Bronchial epithelial cell (primary cell): ENCODE measurements around the gene CDH13. TPM values are rescaled to one million over a fixed set of nuclear protein-coding genes. Genes with fewer than 3 reads are reported as not detected.

Experiments used
- DNase-seq: peaks from one replicate; pipeline ENCODE4 v3.0.0-alpha.2; 2010; ENCODE audit warnings: low read depth
- FAIRE-seq: peaks from 2 replicates; lab custom pipeline; 2011; peaks lifted over from hg19 to GRCh38; lab: Jason Lieb, UNC
- H3K27me3 ChIP-seq: 2 replicates; pipeline ENCODE4 v1.5.1; 2011; ENCODE audit warnings: low read length; ENCODE audit not compliant: control insufficient read depth, insufficient read depth
- H3K36me3 ChIP-seq: 2 replicates; pipeline ENCODE4 v1.5.1; 2011; ENCODE audit warnings: low read length; ENCODE audit not compliant: control insufficient read depth, insufficient read depth
- H3K4me3 ChIP-seq: 2 replicates; pipeline ENCODE4 v1.5.1; 2011; ENCODE audit warnings: mild to moderate bottlenecking, low read depth, low read length, control low read depth
- CTCF ChIP-seq: IDR thresholded peaks from 2 replicates; pipeline ENCODE4 v1.5.1; 2011; ENCODE audit warnings: mild to moderate bottlenecking, moderate library complexity, low read length, control low read depth, inconsistent platforms; ENCODE audit not compliant: insufficient read depth, severe bottlenecking
- total RNA-seq: library from RNA; depleted of rRNA; stranded (reverse); fragments of >200 nt; gene quantifications from 2 replicates; pipeline ENCODE4 v1.2.1, GENCODE V29; 2014

The CDH13 gene
- total RNA-seq, 1 donor from 2014 or later = 31.3 TPM

GRCh38 chr16:82767198-82767597 lies 140.4 kb downstream of the CDH13 start:
- FAIRE-seq (no peak), DNase-seq (no peak)
- Histone ChIP-seq H3K27me3 (no peaks in the 10 kb centered on the region), H3K36me3 (no peaks in the 10 kb centered on the region), H3K4me3 (no peak overlapping the region)
- no peak for TF ChIP-seq CTCF

DNA sequence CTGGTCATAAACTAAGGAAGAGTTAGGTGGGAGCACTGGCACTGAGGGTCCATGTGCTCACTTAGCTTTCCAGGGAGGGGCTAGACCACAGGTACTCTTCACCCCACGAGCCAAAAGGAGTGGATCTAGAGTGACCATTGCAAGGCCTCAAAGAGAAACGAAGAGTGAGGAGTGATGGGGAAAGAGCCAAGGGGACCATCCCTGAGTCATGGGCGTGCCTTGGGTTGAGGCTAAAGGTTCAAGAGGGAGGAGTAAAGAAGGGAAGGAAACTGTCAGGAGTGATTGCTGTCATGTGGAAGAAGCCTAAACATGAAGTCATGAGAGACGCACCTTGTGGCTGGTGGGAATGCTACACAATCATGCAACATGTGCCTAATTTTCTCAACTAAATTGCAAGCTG lies 141.0 kb downstream of the CDH13 start:
- H3K36me3 ChIP-seq = no peaks in the 10 kb centered on the region
- H3K27me3 ChIP-seq = no peaks in the 10 kb centered on the region
- DNase-seq (no peak), FAIRE-seq (peak; percentile 36)
- no peak overlapping the region for H3K4me3 ChIP-seq
- no peak for TF ChIP-seq CTCF

DNA sequence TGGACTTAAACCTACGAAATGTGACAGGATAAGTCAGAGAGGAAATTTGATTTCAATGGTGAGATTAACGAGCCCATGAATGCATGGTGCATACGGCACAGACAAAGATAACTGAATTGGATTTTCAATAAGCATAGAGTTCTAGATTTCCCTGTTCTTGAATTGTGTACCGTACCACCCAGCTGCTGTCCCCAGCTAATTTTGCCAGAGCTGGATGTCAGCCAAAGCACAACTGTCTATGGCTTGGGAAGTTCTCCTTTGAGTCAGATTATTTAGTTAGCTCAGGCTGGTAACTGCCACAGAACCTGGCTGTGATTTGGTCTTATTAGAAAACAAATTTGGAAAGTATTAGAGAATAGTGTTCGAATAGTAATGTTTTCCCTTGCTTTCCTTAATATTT lies 143.1 kb downstream of the CDH13 start:
- Histone ChIP-seq H3K4me3 (no peak overlapping the region), H3K27me3 (no peaks in the 10 kb centered on the region), H3K36me3 (no peaks in the 10 kb centered on the region)
- no peak for TF ChIP-seq CTCF
- FAIRE-seq (no peak), DNase-seq (no peak)

GRCh38 chr16:82772215-82772614 lies 145.4 kb downstream of the CDH13 start:
- H3K36me3 ChIP-seq = no peaks in the 10 kb centered on the region
- H3K4me3 ChIP-seq = no peak overlapping the region
- no peak for TF ChIP-seq CTCF
- FAIRE-seq (no peak), DNase-seq (no peak)
- H3K27me3 ChIP-seq = no peaks in the 10 kb centered on the region

- FAIRE-seq (no peak), DNase-seq (no peak)
- H3K36me3 ChIP-seq = no peaks in the 10 kb centered on the region
- H3K4me3 ChIP-seq = no peak overlapping the region
- TF ChIP-seq CTCF = no peak
- H3K27me3 ChIP-seq = no peaks in the 10 kb centered on the region
Observed at GRCh38 chr16:82773018-82773417, 146.2 kb downstream of the CDH13 start.

DNA sequence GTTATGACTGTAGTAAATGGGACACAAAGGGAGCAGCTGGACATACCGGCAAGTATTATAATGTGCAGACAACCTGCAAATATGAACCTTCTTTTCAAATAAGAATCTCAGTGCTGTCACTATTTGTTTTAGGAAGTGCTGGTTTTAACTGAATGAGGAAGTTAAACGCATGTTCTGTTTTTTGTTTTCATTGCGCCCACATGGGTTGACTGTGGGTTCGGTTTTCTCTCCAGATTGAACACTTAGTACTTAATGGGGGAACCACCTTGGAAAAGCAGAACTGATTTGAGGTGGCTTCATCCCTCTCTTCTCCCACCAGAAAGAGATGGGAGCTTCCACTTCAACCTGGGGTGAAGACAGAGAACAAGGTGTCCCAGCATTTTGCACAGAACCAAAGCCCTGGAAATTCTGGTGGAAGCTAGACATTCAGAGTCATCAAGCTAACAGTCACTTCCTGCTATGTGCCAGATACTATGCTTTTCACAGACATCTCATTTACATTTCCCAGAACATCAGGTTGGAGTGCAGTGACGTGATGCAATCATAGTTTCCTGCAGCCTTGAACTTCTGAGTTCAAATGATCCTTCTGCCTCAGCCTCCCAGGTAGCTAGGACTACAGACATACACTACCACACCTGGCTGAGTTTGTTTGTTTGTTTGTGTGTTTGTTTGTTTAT lies 149.8 kb downstream of the CDH13 start:
- H3K36me3 ChIP-seq = no peaks in the 10 kb centered on the region
- DNase-seq (no peak), FAIRE-seq (peak; percentile 32)
- no peaks in the 10 kb centered on the region for H3K27me3 ChIP-seq
- no peak for TF ChIP-seq CTCF
- no peak overlapping the region for H3K4me3 ChIP-seq
